Small intestine (tissue), 7 donors: ENCODE results near the gene CPXM1. TPM values are rescaled to one million over a fixed set of nuclear protein-coding genes. Genes with fewer than 3 reads are reported as not detected.

Source experiments
- DNase-seq, 2 donors: peaks; one replicate each; pipeline versions ENCODE4 v3.0.0 to v3.0.0-alpha.2; 2013
- FAIRE-seq: peaks from 2 replicates; lab custom pipeline; 2012; peaks lifted over from hg19 to GRCh38; lab: Jason Lieb, UNC
- H3K27ac ChIP-seq, 3 donors: one replicate each; pipeline ENCODE4 v1.5.1; 2013; ENCODE audit warnings: low read length in 2 of 3, mild to moderate bottlenecking in 2 of 3, control low read depth in 1 of 3, inconsistent platforms in 1 of 3, low read depth in 1 of 3, moderate library complexity in 1 of 3
- H3K27me3 ChIP-seq, 3 donors: one replicate each; pipeline ENCODE4 v1.6.1; 2013; ENCODE audit warnings: low read length in 3 of 3, inconsistent platforms in 1 of 3; ENCODE audit not compliant: control insufficient read depth in 3 of 3, insufficient read depth in 3 of 3
- H3K36me3 ChIP-seq, 3 donors: one replicate each; pipeline ENCODE4 v1.6.1; 2013; ENCODE audit warnings: low read length in 3 of 3, inconsistent platforms in 1 of 3, low read depth in 1 of 3, mild to moderate bottlenecking in 1 of 3, moderate library complexity in 1 of 3; ENCODE audit not compliant: control insufficient read depth in 3 of 3, insufficient read depth in 2 of 3
- H3K4me1 ChIP-seq, 3 donors: one replicate each; pipeline ENCODE4 v1.6.1; 2013; ENCODE audit warnings: low read length in 2 of 3, inconsistent platforms in 1 of 3, low read depth in 1 of 3, mild to moderate bottlenecking in 1 of 3, moderate library complexity in 1 of 3; ENCODE audit not compliant: control insufficient read depth in 3 of 3, insufficient read depth in 2 of 3
- H3K4me3 ChIP-seq, 3 donors: one replicate each; pipeline ENCODE4 v1.5.1; 2013; ENCODE audit warnings: low read length in 3 of 3, control low read depth in 1 of 3, inconsistent platforms in 1 of 3, low read depth in 1 of 3, mild to moderate bottlenecking in 1 of 3, moderate library complexity in 1 of 3
- H3K9me3 ChIP-seq, 2 donors: one replicate each; pipeline ENCODE4 v1.6.1; 2013; ENCODE audit warnings: low read depth in 1 of 2, low read length in 1 of 2; ENCODE audit not compliant: control insufficient read depth in 2 of 2, insufficient read depth in 1 of 2
- WGBS, 3 donors: extraction: QIAGEN DNeasy Blood & Tissue Kit; methylation state at CpG; one replicate each; pipeline ENCODE4 v1.1.7; 2013; 5-methylcytosine and 5-hydroxymethylcytosine counted together
- polyA plus RNA-seq, 4 donors: library from polyadenylated mRNA; stranded (reverse) in 3 of 4; unstranded in 1 of 4; fragments of 200-250 nt in 3 of 4; fragments of 120-200 nt in 1 of 4; gene quantifications; one replicate each; pipeline versions ENCODE4 v1.2.1 to v1.2.3, GENCODE V29; 2013
- donor health status: healthy with polysubstance abuse.
- donor health status: control.
- donor health status: control.
- donor health status: Bipolar disorder and iron deficiency.
- donor health status: healthy.

CPXM1 gene
- polyA plus RNA-seq, 4 donors, result 0.54 to 13.9 (median 1.8) TPM; not detected in 1

- 7 to 13% (median 9%) methylated on average over 13 of the region's 13 CpGs for WGBS, 3 donors
- FAIRE-seq (no peak), DNase-seq (no peak)
- Histone ChIP-seq H3K27ac (no peak overlapping the region), H3K9me3 (no peaks in the 10 kb centered on the region), H3K4me1 (peaks cover 0 to 2% (median 0%) of the 10 kb centered on the region in 3 donors), H3K4me3 (no peak overlapping the region), H3K27me3 (peaks cover 18 to 71% (median 37%) of the 10 kb centered on the region in 3 donors), H3K36me3 (peaks cover 0 to 7% (median 0%) of the 10 kb centered on the region in 3 donors)
Observed at GRCh38 chr20:2801286-2801728, 880 bp upstream of the CPXM1 start.

- DNase-seq (no peak), FAIRE-seq (no peak)
- no peaks in the 10 kb centered on the region for H3K9me3 ChIP-seq
- H3K4me3 ChIP-seq, result peak overlapping the region in 2 of 3 donors; percentile 2 to 52
- peaks cover 0 to 7% (median 0%) of the 10 kb centered on the region in 3 donors for H3K36me3 ChIP-seq
- peaks cover 15 to 57% (median 25%) of the 10 kb centered on the region in 3 donors for H3K27me3 ChIP-seq
- H3K4me1 ChIP-seq, result peaks cover 0 to 2% (median 0%) of the 10 kb centered on the region in 3 donors
- WGBS, 3 donors, result 2 to 8% (median 7%) methylated on average over 43 to 61 of the region's 61 CpGs
- H3K27ac ChIP-seq, result no peak overlapping the region
Observed at GRCh38 chr20:2799688-2800520, 523 bp downstream of the CPXM1 start.

GRCh38 chr20:2799271-2799670 lies 1.2 kb downstream of the CPXM1 start:
- WGBS, 3 donors, result 48 to 62% (median 62%) methylated on average over 9 of the region's 9 CpGs
- Histone ChIP-seq H3K9me3 (no peaks in the 10 kb centered on the region), H3K36me3 (peaks cover 0 to 7% (median 0%) of the 10 kb centered on the region in 3 donors), H3K27ac (no peak overlapping the region), H3K4me1 (peaks cover 0 to 2% (median 0%) of the 10 kb centered on the region in 3 donors), H3K27me3 (peaks cover 15 to 53% (median 19%) of the 10 kb centered on the region in 3 donors), H3K4me3 (peak overlapping the region in 1 of 3 donors; percentile 52)
- DNase-seq (no peak), FAIRE-seq (no peak)

DNA sequence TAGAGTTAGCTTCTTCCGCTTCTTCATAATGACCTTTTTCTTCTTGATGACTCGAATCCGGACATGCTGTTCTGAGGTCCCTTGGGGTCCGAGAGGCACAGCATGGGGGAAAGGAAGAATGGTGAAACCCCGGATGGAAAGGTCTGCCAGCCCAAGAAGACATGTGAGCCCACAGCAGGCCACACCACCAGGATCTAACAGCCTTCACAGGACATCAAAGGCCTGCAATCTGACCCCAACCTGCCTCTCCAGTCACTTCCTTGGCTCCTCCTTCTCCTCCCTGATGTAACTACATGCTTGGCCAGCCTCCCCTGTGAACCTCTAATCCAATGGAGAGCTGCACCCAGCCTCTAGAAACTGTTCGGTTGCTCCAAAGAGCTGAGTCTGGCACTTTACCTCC lies 1.6 kb downstream of the CPXM1 start:
- Histone ChIP-seq H3K27ac (no peak overlapping the region), H3K4me3 (no peak overlapping the region), H3K4me1 (peaks cover 0 to 2% (median 0%) of the 10 kb centered on the region in 3 donors), H3K36me3 (peaks cover 0 to 7% (median 0%) of the 10 kb centered on the region in 3 donors), H3K9me3 (no peaks in the 10 kb centered on the region), H3K27me3 (peaks cover 15 to 51% (median 18%) of the 10 kb centered on the region in 3 donors)
- FAIRE-seq (no peak), DNase-seq (no peak)
- 75 to 79% (median 78%) methylated on average over 6 of the region's 6 CpGs for WGBS, 3 donors

DNA sequence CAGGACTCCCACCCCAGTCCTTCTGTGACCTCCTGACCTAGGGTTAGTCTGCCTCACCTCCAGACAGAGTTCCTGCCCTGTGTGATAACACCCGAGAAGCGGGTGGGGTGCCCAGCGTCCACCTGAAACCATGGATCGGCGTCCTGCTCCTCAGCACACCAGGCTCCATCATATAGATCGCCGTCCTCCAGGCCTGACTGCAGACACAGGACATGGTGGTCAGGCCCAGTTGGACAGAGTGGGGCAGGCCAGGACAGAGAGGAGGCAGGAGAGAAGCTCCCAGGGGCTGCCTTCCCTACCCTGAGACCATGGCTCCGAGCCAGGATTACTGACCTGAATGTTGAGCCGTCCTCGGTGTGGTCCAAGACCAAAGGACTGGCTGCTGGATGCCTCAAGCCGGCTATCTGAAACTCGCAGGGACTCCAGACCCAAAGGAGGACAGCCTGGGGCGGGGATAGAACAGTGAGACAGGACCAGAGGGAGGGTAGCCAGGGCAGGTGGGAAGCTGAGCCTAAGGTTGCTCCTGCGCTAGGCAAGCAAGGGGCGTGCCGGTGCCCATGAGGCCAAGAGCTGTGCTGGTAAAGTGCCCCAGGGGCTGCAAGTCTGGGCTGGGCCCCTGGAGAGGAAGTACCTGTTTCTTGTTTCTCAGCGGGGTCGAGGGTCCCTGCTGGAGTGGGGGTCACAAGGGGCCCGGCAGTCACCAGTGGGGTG lies 2.2 kb downstream of the CPXM1 start:
- peaks cover 0 to 7% (median 0%) of the 10 kb centered on the region in 3 donors for H3K36me3 ChIP-seq
- FAIRE-seq, result no peak
- H3K27me3 ChIP-seq, result peaks cover 15 to 51% (median 18%) of the 10 kb centered on the region in 3 donors
- DNase-seq, result no peak
- no peaks in the 10 kb centered on the region for H3K9me3 ChIP-seq
- H3K4me1 ChIP-seq, result peaks cover 0 to 2% (median 0%) of the 10 kb centered on the region in 3 donors
- WGBS, 3 donors, result 81 to 88% (median 82%) methylated on average over 19 of the region's 19 CpGs
- H3K4me3 ChIP-seq, result no peak overlapping the region
- no peak overlapping the region for H3K27ac ChIP-seq

DNA sequence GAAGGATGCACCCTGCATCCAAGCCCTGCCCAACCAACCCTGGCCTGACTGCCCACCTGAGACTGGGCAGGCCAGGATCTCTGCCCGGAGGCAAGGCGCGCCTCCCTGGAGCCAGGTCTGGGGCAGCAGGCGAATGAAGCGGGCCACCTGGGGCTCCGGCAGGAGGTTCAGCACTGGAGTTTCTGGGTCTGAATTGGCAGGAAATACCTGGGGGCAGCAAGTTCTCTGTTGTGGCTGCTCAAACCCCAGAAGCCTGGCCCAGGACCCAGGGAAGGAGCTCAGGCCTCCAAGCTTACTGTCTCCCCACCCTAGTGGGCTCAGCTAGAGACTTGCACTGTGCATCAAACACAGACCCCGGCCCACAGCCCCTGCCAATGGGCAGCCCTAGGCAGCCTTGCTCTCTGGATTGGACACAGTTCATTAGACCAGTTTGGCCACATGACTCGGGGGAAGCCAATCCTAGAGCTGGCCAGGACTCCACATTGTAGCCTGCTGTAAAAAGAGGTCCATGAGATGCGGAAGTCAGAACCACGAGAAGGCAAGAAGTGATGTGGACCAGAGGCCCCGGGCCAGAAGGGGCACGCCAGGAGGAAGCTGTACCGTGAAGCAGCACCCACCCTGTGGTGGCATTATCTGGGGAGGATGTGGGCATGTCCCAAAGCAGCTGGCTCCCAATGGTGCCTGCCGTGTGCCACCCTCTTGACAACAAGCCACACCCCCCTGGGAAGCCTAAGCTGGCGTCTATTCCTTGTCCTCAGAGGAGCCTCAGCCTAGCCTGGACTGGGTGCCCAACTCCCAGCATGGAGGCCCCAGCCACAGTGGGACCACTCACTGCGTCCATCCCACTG lies 3.1 kb downstream of the CPXM1 start:
- H3K36me3 ChIP-seq, result peaks cover 0 to 7% (median 0%) of the 10 kb centered on the region in 3 donors
- WGBS, 3 donors, result 71 to 80% (median 72%) methylated on average over 16 of the region's 16 CpGs
- no peak overlapping the region for H3K27ac ChIP-seq
- FAIRE-seq (no peak), DNase-seq (no peak)
- no peaks in the 10 kb centered on the region for H3K9me3 ChIP-seq
- no peak overlapping the region for H3K4me3 ChIP-seq
- peaks cover 0 to 2% (median 0%) of the 10 kb centered on the region in 3 donors for H3K4me1 ChIP-seq
- H3K27me3 ChIP-seq, result peaks cover 15 to 43% (median 18%) of the 10 kb centered on the region in 3 donors

- Histone ChIP-seq H3K9me3 (no peaks in the 10 kb centered on the region), H3K36me3 (peaks cover 0 to 7% (median 0%) of the 10 kb centered on the region in 3 donors), H3K27me3 (peaks cover 14 to 31% (median 14%) of the 10 kb centered on the region in 3 donors), H3K4me3 (no peak overlapping the region), H3K4me1 (peaks cover 0 to 2% (median 0%) of the 10 kb centered on the region in 3 donors), H3K27ac (no peak overlapping the region)
- WGBS, 3 donors, result 87 to 91% (median 90%) methylated on average over 20 of the region's 20 CpGs
- DNase-seq (no peak), FAIRE-seq (no peak)
Observed at GRCh38 chr20:2796011-2796660, 4.3 kb downstream of the CPXM1 start.
